Activated T-helper 1 cell treated with anti-CD3 and anti-CD28 coated beads, Interleukin-12 subunit alpha, Interleukin-12 subunit beta, Interleukin-2, Interleukin-4 antibody, amounts not matched to agents 30 ng/mL and 10 ng/mL and 1 ng/mL, durations not matched to agents 14 hours and 24 hours and 36 hours (primary cell): ENCODE data around the gene NPHP4. TPM values are rescaled to one million over a fixed set of nuclear protein-coding genes. Genes with fewer than 3 reads are reported as not detected.
"Not testable (repeated sequence)": the region's sequence is repeated elsewhere in the genome, so short reads cannot be mapped to it uniquely, and the experiment has no call there.

Source experiments
- DNase-seq: peaks from one replicate; pipeline ENCODE4 v3.0.0; 2021; ENCODE audit warnings: low spot score
- H3K27ac Mint-ChIP-seq: one replicate; pipeline ENCODE4 v1.8.0; 2021; ENCODE audit warnings: mild to moderate bottlenecking, mixed read lengths
- H3K27me3 Mint-ChIP-seq: one replicate; pipeline ENCODE4 v1.8.0; 2022; ENCODE audit warnings: mild to moderate bottlenecking, moderate library complexity, mixed read lengths; ENCODE audit not compliant: insufficient read depth
- H3K36me3 Mint-ChIP-seq: one replicate; pipeline ENCODE4 v1.8.0; 2021; ENCODE audit warnings: low read depth, mixed read lengths
- H3K4me1 Mint-ChIP-seq: one replicate; pipeline ENCODE4 v1.8.0; 2021; ENCODE audit warnings: low read depth, mixed read lengths
- H3K4me3 Mint-ChIP-seq: one replicate; pipeline ENCODE4 v1.8.0; 2021; ENCODE audit warnings: mild to moderate bottlenecking, moderate library complexity, mixed read lengths
- H3K9me3 Mint-ChIP-seq: one replicate; pipeline ENCODE4 v1.8.0; 2021; ENCODE audit warnings: mixed read lengths
- intact Hi-C: fragments of 100-400 bp; cut with micrococcal nuclease; formaldehyde crosslinking; loops from one replicate; pipeline ENCODE4 v1.15.1; 2024
- total RNA-seq: library from RNA; stranded (reverse); gene quantifications from 2 replicates; pipeline ENCODE4 v1.2.3, GENCODE V29; 2022

Gene NPHP4
- total RNA-seq, 1 donor from 2014 or later = 18.3 TPM

- H3K4me3 Mint-ChIP-seq = no peak overlapping the region
- H3K9me3 Mint-ChIP-seq = no peaks in the 10 kb centered on the region
- H3K36me3 Mint-ChIP-seq = no peaks in the 10 kb centered on the region
- DNase-seq = no peak
- no peaks in the 10 kb centered on the region for H3K4me1 Mint-ChIP-seq
- H3K27me3 Mint-ChIP-seq = no peaks in the 10 kb centered on the region
- intact Hi-C loops = no loop called here
- H3K27ac Mint-ChIP-seq = no peak overlapping the region
Measured at GRCh38 chr1:5856246-5856815, 135.9 kb downstream of the NPHP4 start.

DNA sequence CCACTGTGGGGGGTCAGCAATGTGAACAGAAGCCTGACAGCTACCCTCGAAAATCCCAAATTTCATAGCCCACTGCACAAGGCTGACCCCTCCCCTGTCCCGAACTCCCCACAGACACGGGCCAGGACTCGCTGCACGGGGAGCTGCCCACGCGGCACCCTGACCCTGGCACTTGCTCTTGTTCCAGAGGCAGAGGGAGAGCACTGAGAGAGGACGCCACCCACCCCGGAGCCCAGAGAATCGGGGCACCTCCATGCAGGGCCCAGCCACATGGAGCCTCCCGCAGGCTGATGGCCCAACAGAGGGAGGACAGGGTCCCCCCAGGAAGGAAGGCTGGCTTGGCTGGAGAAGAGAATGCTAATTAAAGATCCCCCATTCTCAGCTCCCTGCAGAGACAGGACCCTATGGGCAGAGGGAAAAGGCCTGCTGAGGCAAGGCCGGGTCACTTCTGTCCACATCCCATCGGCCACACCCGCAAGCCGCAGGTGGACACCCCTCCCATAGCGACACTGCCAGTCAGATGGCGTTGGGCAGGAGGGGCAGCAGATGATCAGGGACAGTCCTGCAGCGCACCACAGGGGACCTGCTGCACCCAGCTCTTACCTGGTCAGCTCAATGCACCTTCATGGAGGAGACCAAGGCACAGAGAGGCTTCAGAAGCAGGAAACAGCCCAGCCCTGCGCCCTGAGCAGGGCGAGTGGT, 136.9 kb downstream of the NPHP4 start:
- no peaks in the 10 kb centered on the region for H3K27me3 Mint-ChIP-seq
- H3K9me3 Mint-ChIP-seq = no peaks in the 10 kb centered on the region
- H3K27ac Mint-ChIP-seq = no peak overlapping the region
- H3K36me3 Mint-ChIP-seq = no peaks in the 10 kb centered on the region
- intact Hi-C loops = no loop called here
- no peak overlapping the region for H3K4me3 Mint-ChIP-seq
- no peak for DNase-seq
- H3K4me1 Mint-ChIP-seq = no peaks in the 10 kb centered on the region

DNA sequence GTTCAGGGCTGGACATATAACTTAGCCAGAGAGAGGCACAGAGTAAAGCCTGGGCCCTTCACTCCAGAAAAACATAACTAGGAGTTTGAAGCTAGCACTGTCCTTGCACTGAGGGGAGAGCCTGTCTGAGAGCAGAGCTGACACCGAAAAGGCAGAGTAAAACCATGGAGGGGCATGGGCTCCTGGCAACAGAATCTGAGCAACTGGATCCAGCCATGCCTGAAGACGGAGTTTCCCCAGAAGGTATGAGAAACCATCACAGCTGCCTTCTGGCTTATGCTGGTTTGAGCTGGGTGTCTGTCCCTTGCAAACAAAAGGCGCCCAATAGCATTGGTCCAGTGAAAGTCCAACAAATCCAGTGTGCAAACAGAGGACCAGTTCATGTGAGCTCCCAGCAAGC, 137.5 kb downstream of the NPHP4 start:
- Mint-ChIP-seq H3K27me3 (no peaks in the 10 kb centered on the region), H3K4me1 (no peaks in the 10 kb centered on the region)
- DNase-seq = no peak

GRCh38 chr1:5853858-5854257, 138.4 kb downstream of the NPHP4 start:
- H3K4me3 Mint-ChIP-seq, intact Hi-C loops, H3K27me3 Mint-ChIP-seq, H3K27ac Mint-ChIP-seq, H3K4me1 Mint-ChIP-seq, H3K9me3 Mint-ChIP-seq, DNase-seq, H3K36me3 Mint-ChIP-seq: not testable (repeated sequence)

More for the DNA sequence above, 137.5 kb downstream of the NPHP4 start:
- intact Hi-C loops = no loop called here
- no peaks in the 10 kb centered on the region for H3K36me3 Mint-ChIP-seq
- H3K4me3 Mint-ChIP-seq = no peak overlapping the region
- H3K9me3 Mint-ChIP-seq = no peaks in the 10 kb centered on the region
- no peak overlapping the region for H3K27ac Mint-ChIP-seq

DNA sequence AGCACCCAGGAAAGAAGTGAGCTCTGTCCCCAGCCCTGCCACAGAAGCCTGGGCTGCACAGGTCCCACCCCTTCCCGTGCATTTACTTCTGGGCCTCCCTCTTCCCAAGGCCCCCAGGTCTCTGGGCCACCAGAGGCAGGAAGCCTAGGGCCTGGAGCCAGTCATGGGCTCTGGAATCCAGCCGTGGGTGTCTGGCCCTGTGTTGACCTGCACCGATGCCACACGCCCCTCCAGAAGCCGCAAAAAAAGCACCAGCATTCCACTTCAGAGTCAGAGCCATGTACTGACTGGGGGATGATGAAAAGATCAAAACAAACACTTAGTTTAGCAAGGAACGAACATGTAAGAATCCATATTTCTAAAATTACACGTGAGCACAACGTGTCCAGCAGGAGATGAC, 141.7 kb downstream of the NPHP4 start:
- H3K4me1 Mint-ChIP-seq = no peaks in the 10 kb centered on the region
- no peak overlapping the region for H3K27ac Mint-ChIP-seq
- H3K4me3 Mint-ChIP-seq = no peak overlapping the region
- no peaks in the 10 kb centered on the region for H3K9me3 Mint-ChIP-seq
- no peak for DNase-seq
- no peaks in the 10 kb centered on the region for H3K27me3 Mint-ChIP-seq
- no peaks in the 10 kb centered on the region for H3K36me3 Mint-ChIP-seq
- intact Hi-C loops = no loop called here

GRCh38 chr1:5849550-5849949, 142.7 kb downstream of the NPHP4 start:
- Mint-ChIP-seq H3K36me3 (no peaks in the 10 kb centered on the region), H3K4me1 (no peaks in the 10 kb centered on the region), H3K27ac (no peak overlapping the region), H3K27me3 (no peaks in the 10 kb centered on the region), H3K9me3 (no peaks in the 10 kb centered on the region), H3K4me3 (no peak overlapping the region)
- no peak for DNase-seq
- intact Hi-C loops = no loop called here

DNA sequence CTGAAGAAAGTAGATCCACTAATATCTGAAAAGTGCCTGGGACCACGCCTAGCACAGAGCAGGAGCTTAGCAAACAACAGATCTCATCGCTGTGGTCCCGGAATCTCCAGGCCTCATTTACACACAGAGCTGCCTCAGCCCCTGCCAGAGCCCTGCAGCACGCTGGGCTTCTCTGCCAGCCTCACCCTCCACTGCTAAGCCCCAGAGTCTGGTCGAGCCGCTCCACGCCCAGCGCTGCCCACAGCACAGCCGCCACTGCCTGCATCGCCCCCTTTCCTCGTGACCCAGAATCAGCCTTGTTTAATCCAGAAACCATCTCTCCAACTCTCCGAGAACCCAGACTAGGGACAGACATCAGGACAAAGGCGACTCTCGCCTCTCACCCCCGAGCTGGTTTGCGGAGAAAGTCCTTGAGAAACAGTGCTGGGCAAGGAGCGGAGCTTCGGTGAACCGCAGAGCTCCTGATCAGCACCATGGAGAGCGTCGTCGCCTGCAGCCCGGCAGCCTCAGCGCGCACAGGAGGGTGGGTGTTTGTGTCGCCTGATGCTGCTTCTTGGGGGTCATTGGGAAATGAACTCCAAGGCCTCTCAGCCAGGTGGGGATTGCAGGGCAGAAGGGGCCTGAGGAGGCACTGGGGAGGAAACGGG, 145.1 kb downstream of the NPHP4 start:
- Mint-ChIP-seq H3K27ac (no peak overlapping the region), H3K9me3 (no peaks in the 10 kb centered on the region), H3K4me1 (no peaks in the 10 kb centered on the region), H3K27me3 (no peaks in the 10 kb centered on the region), H3K4me3 (no peak overlapping the region), H3K36me3 (no peaks in the 10 kb centered on the region)
- DNase-seq = no peak
- intact Hi-C loops = no loop called here

GRCh38 chr1:5845376-5845775, 146.8 kb downstream of the NPHP4 start:
- Mint-ChIP-seq H3K4me1 (no peaks in the 10 kb centered on the region), H3K9me3 (no peaks in the 10 kb centered on the region), H3K36me3 (no peaks in the 10 kb centered on the region), H3K27ac (no peak overlapping the region), H3K4me3 (no peak overlapping the region), H3K27me3 (no peaks in the 10 kb centered on the region)
- DNase-seq = no peak
- intact Hi-C loops = no loop called here

- Mint-ChIP-seq H3K4me1 (no peaks in the 10 kb centered on the region), H3K9me3 (no peaks in the 10 kb centered on the region), H3K27ac (no peak overlapping the region), H3K27me3 (no peaks in the 10 kb centered on the region), H3K4me3 (no peak overlapping the region), H3K36me3 (no peaks in the 10 kb centered on the region)
- intact Hi-C loops = no loop called here
- no peak for DNase-seq
Measured at GRCh38 chr1:5844442-5844841, 147.8 kb downstream of the NPHP4 start.

- intact Hi-C loops = no loop called here
- DNase-seq = no peak
- no peaks in the 10 kb centered on the region for H3K36me3 Mint-ChIP-seq
- no peak overlapping the region for H3K27ac Mint-ChIP-seq
- H3K27me3 Mint-ChIP-seq = no peaks in the 10 kb centered on the region
- no peak overlapping the region for H3K4me3 Mint-ChIP-seq
- H3K9me3 Mint-ChIP-seq = no peaks in the 10 kb centered on the region
- H3K4me1 Mint-ChIP-seq = no peaks in the 10 kb centered on the region
Measured at GRCh38 chr1:5843521-5844096, 148.6 kb downstream of the NPHP4 start.

GRCh38 chr1:5842679-5843078, 149.5 kb downstream of the NPHP4 start:
- intact Hi-C loops = no loop called here
- H3K4me1 Mint-ChIP-seq = no peaks in the 10 kb centered on the region
- no peaks in the 10 kb centered on the region for H3K27me3 Mint-ChIP-seq
- H3K9me3 Mint-ChIP-seq = no peaks in the 10 kb centered on the region
- DNase-seq = no peak
- H3K4me3 Mint-ChIP-seq = no peak overlapping the region
- no peaks in the 10 kb centered on the region for H3K36me3 Mint-ChIP-seq
- H3K27ac Mint-ChIP-seq = no peak overlapping the region

- intact Hi-C loops = no loop called here
- Mint-ChIP-seq H3K27me3 (peaks cover 3% of the 10 kb centered on the region), H3K27ac (no peak overlapping the region), H3K9me3 (no peaks in the 10 kb centered on the region), H3K4me1 (no peaks in the 10 kb centered on the region), H3K36me3 (no peaks in the 10 kb centered on the region), H3K4me3 (no peak overlapping the region)
- DNase-seq = no peak
Measured at GRCh38 chr1:5840551-5841001, 151.6 kb downstream of the NPHP4 start.

DNA sequence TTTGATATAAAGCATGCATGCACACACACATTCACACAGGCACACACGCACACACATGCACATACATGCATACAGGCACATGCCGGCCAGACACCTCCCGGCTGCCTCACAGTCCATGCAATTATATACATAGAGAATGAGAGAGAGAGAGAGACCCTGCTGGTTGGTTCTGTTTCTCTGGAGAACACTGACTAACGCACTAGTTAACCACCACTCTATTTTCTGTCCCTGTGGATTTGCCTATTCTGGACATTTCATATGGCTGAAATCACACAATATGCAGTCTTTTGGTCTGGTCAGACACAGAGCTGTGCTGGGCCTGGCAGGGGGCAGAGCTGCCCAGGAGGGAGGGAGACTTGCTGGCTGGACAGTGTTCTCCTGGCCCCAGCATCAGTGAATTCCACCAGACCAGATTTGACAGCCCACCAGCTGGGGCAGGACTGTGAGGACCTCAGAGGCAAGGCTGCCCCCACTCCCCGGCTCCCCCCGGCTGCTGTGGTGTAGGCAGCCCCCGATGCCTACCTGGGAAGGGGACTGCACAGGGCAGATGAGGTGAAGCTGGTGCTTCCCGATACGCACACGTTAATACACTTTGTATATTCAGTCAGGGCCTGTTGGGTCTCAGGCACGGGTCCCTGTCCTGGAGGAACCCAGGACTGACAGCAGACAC, 152.2 kb downstream of the NPHP4 start:
- Mint-ChIP-seq H3K36me3 (no peaks in the 10 kb centered on the region), H3K4me1 (no peaks in the 10 kb centered on the region), H3K9me3 (no peaks in the 10 kb centered on the region), H3K27ac (no peak overlapping the region), H3K27me3 (peaks cover 4% of the 10 kb centered on the region), H3K4me3 (no peak overlapping the region)
- no peak for DNase-seq
- intact Hi-C loops = no loop called here
